ENCODE measurements around the gene RNF26.
A peak's percentile ranks its signal among the peaks of the same experiment; 100 is the strongest.

RNF26 gene

GRCh38 chr11:119337581-119338317 lies 3.4 kb downstream of the RNF26 start:
- FAIRE-seq = no peak

- FAIRE-seq = peak; percentile 92
These were observed 4.1 kb downstream of the RNF26 start for GRCh38 chr11:119338318-119338890.

GRCh38 chr11:119338965-119339588 lies 4.8 kb downstream of the RNF26 start:
- no peak for FAIRE-seq

GRCh38 chr11:119339589-119340334 lies 5.4 kb downstream of the RNF26 start:
- FAIRE-seq = no peak

- no peak for FAIRE-seq
These were observed 6.3 kb downstream of the RNF26 start, which contains the start of gene C1QTNF5 for GRCh38 chr11:119340335-119341221. TSS of gene C1QTNF5 (minus strand) at chr11:119340883. CDS start at chr11:119340397, 486 bp downstream.

- no peak for FAIRE-seq
These were observed 7.1 kb downstream of the RNF26 start for GRCh38 chr11:119341222-119342022.

- FAIRE-seq = no peak
These were observed 7.6 kb downstream of the RNF26 start for GRCh38 chr11:119342023-119342300.

GRCh38 chr11:119342362-119343130 lies 8.2 kb downstream of the RNF26 start:
- no peak for FAIRE-seq

GRCh38 chr11:119343726-119344125 lies 9.4 kb downstream of the RNF26 start:
- no peak for FAIRE-seq

GRCh38 chr11:119344291-119345010 lies 10.1 kb downstream of the RNF26 start:
- no peak for FAIRE-seq

- no peak for FAIRE-seq
These were observed 11.4 kb downstream of the RNF26 start for GRCh38 chr11:119345685-119346084.

GRCh38 chr11:119346605-119347004 lies 12.3 kb downstream of the RNF26 start, which contains the start of gene MFRP:
TSS of gene MFRP (minus strand) at chr11:119346705. CDS start at chr11:119346513, 192 bp downstream.
- FAIRE-seq = no peak

GRCh38 chr11:119347242-119347641 lies 12.9 kb downstream of the RNF26 start:
- FAIRE-seq = no peak

- no peak for FAIRE-seq
These were observed 13.7 kb downstream of the RNF26 start for GRCh38 chr11:119347940-119348605.

- FAIRE-seq = no peak
These were observed 16.0 kb downstream of the RNF26 start for GRCh38 chr11:119350302-119350701.

GRCh38 chr11:119351232-119351631 lies 16.9 kb downstream of the RNF26 start:
- no peak for FAIRE-seq

GRCh38 chr11:119352857-119353260 lies 18.5 kb downstream of the RNF26 start:
- no peak for FAIRE-seq

- no peak for FAIRE-seq
These were observed 20.9 kb downstream of the RNF26 start for GRCh38 chr11:119355091-119355843.

All from G401.6 (cell line).